ENCODE measurements around the gene ITGB8. TPM values are rescaled to one million over a fixed set of nuclear protein-coding genes. Genes with fewer than 3 reads are reported as not detected.

Gene ITGB8
- total RNA-seq, 2 experiments from 2014 or later: not detected

GRCh38 chr7:20343205-20343604 is 12.5 kb downstream of the ITGB8 start:
- Mint-ChIP-seq H3K27ac (no peak overlapping the region), H3K4me3 (no peak overlapping the region), H3K4me1 (ENCODE audit: low read depth) (no peaks in the 10 kb centered on the region), H3K27me3 (peaks cover 2% of the 10 kb centered on the region), H3K36me3 (ENCODE audit: low read depth) (no peaks in the 10 kb centered on the region), H3K9me3 (no peaks in the 10 kb centered on the region)
- intact Hi-C loops (cut with micrococcal nuclease): no loop called here
- ChIA-PET POLR2A (no interaction called here), CTCF (no interaction called here)
- no peak for DNase-seq
- no peak for TF ChIP-seq CTCF (IDR thresholded peaks at IDR 0.05)
- no peak for ATAC-seq

DNA sequence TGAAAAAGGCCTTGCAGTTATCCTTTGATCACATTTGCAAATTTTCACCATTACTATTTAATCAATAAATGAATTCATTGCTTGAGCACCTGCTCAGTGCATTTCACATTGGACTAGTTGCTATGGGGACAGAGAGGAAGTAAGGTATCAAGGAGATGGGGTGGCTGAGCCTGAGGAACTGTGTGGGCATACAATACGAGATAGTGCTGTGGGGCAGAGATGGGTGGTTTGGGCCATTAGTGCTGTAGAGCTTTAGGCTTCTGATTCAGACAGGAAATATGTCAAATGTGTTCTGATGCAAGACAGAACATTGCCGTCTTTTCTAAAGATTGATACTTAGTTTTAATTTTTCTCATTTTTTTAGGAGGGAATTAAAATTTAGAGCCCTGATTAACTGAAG is 13.2 kb downstream of the ITGB8 start:
- no peak for TF ChIP-seq CTCF (IDR thresholded peaks at IDR 0.05)
- H3K4me1 Mint-ChIP-seq (ENCODE audit: low read depth): no peaks in the 10 kb centered on the region
- CTCF ChIA-PET: no interaction called here
- no peaks in the 10 kb centered on the region for H3K9me3 Mint-ChIP-seq
- POLR2A ChIA-PET: no interaction called here
- intact Hi-C loops (cut with micrococcal nuclease): no loop called here
- H3K4me3 Mint-ChIP-seq: no peak overlapping the region
- no peak for ATAC-seq
- H3K27ac Mint-ChIP-seq: no peak overlapping the region
- H3K36me3 Mint-ChIP-seq (ENCODE audit: low read depth): no peaks in the 10 kb centered on the region
- peaks cover 2% of the 10 kb centered on the region for H3K27me3 Mint-ChIP-seq
- DNase-seq: no peak

- Mint-ChIP-seq H3K4me1 (ENCODE audit: low read depth) (no peaks in the 10 kb centered on the region), H3K36me3 (ENCODE audit: low read depth) (no peaks in the 10 kb centered on the region), H3K4me3 (no peak overlapping the region), H3K27me3 (peaks cover 2% of the 10 kb centered on the region), H3K27ac (no peak overlapping the region), H3K9me3 (no peaks in the 10 kb centered on the region)
- no peak for ATAC-seq
- intact Hi-C loops (cut with micrococcal nuclease): no loop called here
- TF ChIP-seq CTCF (IDR thresholded peaks at IDR 0.05): no peak
- POLR2A ChIA-PET: no interaction called here
- CTCF ChIA-PET: no interaction called here
- no peak for DNase-seq
These were observed 13.7 kb downstream of the ITGB8 start for GRCh38 chr7:20344396-20344795.

GRCh38 chr7:20346577-20346976 is 15.9 kb downstream of the ITGB8 start:
- POLR2A ChIA-PET: no interaction called here
- no peak overlapping the region for H3K4me3 Mint-ChIP-seq
- H3K9me3 Mint-ChIP-seq: no peaks in the 10 kb centered on the region

GRCh38 chr7:20347680-20348079 is 17.0 kb downstream of the ITGB8 start:
- Mint-ChIP-seq H3K36me3 (ENCODE audit: low read depth) (no peaks in the 10 kb centered on the region), H3K4me3 (no peak overlapping the region), H3K9me3 (no peaks in the 10 kb centered on the region), H3K27me3 (peaks cover 2% of the 10 kb centered on the region), H3K27ac (no peak overlapping the region), H3K4me1 (ENCODE audit: low read depth) (no peaks in the 10 kb centered on the region)
- no peak for TF ChIP-seq CTCF (IDR thresholded peaks at IDR 0.05)
- CTCF ChIA-PET: no interaction called here
- ATAC-seq (no peak), DNase-seq (no peak)
- POLR2A ChIA-PET: no interaction called here
- intact Hi-C loops (cut with micrococcal nuclease): no loop called here

More at GRCh38 chr7:20346577-20346976, 15.9 kb downstream of the ITGB8 start:
- Mint-ChIP-seq H3K27ac (no peak overlapping the region), H3K36me3 (ENCODE audit: low read depth) (no peaks in the 10 kb centered on the region), H3K27me3 (no peaks in the 10 kb centered on the region), H3K4me1 (ENCODE audit: low read depth) (no peaks in the 10 kb centered on the region)
- CTCF ChIA-PET: no interaction called here
- ATAC-seq: no peak
- no peak for DNase-seq
- TF ChIP-seq CTCF (IDR thresholded peaks at IDR 0.05): no peak
- intact Hi-C loops (cut with micrococcal nuclease): no loop called here
